HepG2 (cell line): Measurements from ENCODE around the gene ADPRM. TPM values are rescaled to one million over a fixed set of nuclear protein-coding genes. Genes with fewer than 3 reads are reported as not detected.
A peak's percentile ranks its signal among the peaks of the same experiment; 100 is the strongest.

Experiments used
- ATF2 ChIP-seq: sonication (generic); formaldehyde crosslinking; IDR thresholded peaks from 2 replicates; pipeline ENCODE4 v1.4.0; 2020; ENCODE audit warnings: missing genetic modification reagents
- CHCHD3 ChIP-seq: sonication (generic); formaldehyde crosslinking; IDR thresholded peaks from 2 replicates; pipeline ENCODE4 v1.8.0; 2022; ENCODE audit warnings: mild to moderate bottlenecking, missing genetic modification reagents, moderate library complexity
- ELK4 ChIP-seq: sonication (generic); formaldehyde crosslinking; IDR thresholded peaks from 2 replicates; pipeline ENCODE4 v1.9.0; 2021; ENCODE audit warnings: missing genetic modification reagents, borderline replicate concordance
- HDAC1 ChIP-seq: sonication (generic); formaldehyde crosslinking; IDR thresholded peaks from 2 replicates; pipeline ENCODE4 v1.5.1; 2020; ENCODE audit warnings: mild to moderate bottlenecking, missing genetic modification reagents
- MIER3 ChIP-seq: IDR thresholded peaks from 2 replicates; pipeline ENCODE4 v1.6.1; 2016; ENCODE audit warnings: missing compliant biosample characterization, borderline replicate concordance
- MTA1 ChIP-seq: sonication (generic); formaldehyde crosslinking; IDR thresholded peaks from 2 replicates; pipeline ENCODE4 v1.4.0; 2020; ENCODE audit warnings: missing genetic modification reagents, mild to moderate bottlenecking, borderline replicate concordance
- MXD4 ChIP-seq: IDR thresholded peaks from 2 replicates; pipeline ENCODE4 v1.6.1; 2016; ENCODE audit warnings: mild to moderate bottlenecking, missing biosample characterization, missing genetic modification reagents
- POLR2G ChIP-seq: fragments of 200-400 bp; formaldehyde crosslinking; IDR thresholded peaks from 2 replicates; pipeline ENCODE4 v1.6.1; 2018; ENCODE audit warnings: mild to moderate bottlenecking, low read depth, low read length, moderate library complexity
- TARDBP ChIP-seq: sonication (generic); formaldehyde crosslinking; IDR thresholded peaks from 2 replicates; pipeline ENCODE4 v1.8.0; 2022; ENCODE audit warnings: mild to moderate bottlenecking, missing genetic modification reagents
- TBP ChIP-seq: sonication (generic); formaldehyde crosslinking; IDR thresholded peaks from 2 replicates; pipeline ENCODE4 v1.5.0; 2020; ENCODE audit warnings: missing genetic modification reagents
- YY1 ChIP-seq: IDR thresholded peaks from 2 replicates; pipeline ENCODE4 v1.6.1; 2011; ENCODE audit warnings: low read length, low read depth, moderate library complexity, mild to moderate bottlenecking; ENCODE audit not compliant: insufficient read depth, insufficient replicate concordance
- ZNF496 ChIP-seq: sonication (generic); formaldehyde crosslinking; IDR thresholded peaks from 2 replicates; pipeline ENCODE4 v1.8.1; 2023; ENCODE audit warnings: mild to moderate bottlenecking, moderate library complexity, missing genetic modification reagents; ENCODE audit not compliant: insufficient replicate concordance
- ZNF510 ChIP-seq: sonication (generic); formaldehyde crosslinking; IDR thresholded peaks from 2 replicates; pipeline ENCODE4 v1.4.0; 2020; ENCODE audit warnings: low read depth, mild to moderate bottlenecking, missing genetic modification reagents
- ZNF652 ChIP-seq: IDR thresholded peaks from 2 replicates; pipeline ENCODE4 v1.6.1; 2016; ENCODE audit warnings: low read depth, borderline replicate concordance
- ZNF720 ChIP-seq: sonication (generic); formaldehyde crosslinking; IDR thresholded peaks from 2 replicates; pipeline ENCODE4 v1.4.0; 2020; ENCODE audit warnings: missing genetic modification reagents
- polyA plus RNA-seq, 8 experiments: library from polyadenylated mRNA; depleted of rRNA in 3 of 8; stranded (reverse) in 7 of 8; unstranded in 1 of 8; fragments of >200 nt; fragmentation: Illumina TruSeq in 4 of 8; extraction: Trizol in 4 of 8; gene quantifications; 2 replicates each; pipeline versions ENCODE4 v1.2.1 to v1.2.3, GENCODE V29; 2011 to 2016; ENCODE audit warnings: low read depth in 4 of 8, missing spikeins in 1 of 8, mixed read lengths in 1 of 8; ENCODE audit not compliant: insufficient read depth in 1 of 8
- total RNA-seq, 5 experiments: library from RNA; depleted of rRNA; stranded (reverse); fragments of >200 nt; fragmentation: Illumina TruSeq; extraction: Trizol; gene quantifications; 2 replicates each; pipeline ENCODE4 v1.2.3, GENCODE V29; 2016; ENCODE audit warnings: low read depth in 1 of 5
- TF ChIP-seq, protein P1 (sequence below): sonication (generic); formaldehyde crosslinking; IDR thresholded peaks from 2 replicates; pipeline ENCODE4 v1.4.0; 2020; ENCODE audit warnings: missing genetic modification reagents, borderline replicate concordance
- TF ChIP-seq, protein P2 (sequence below): sonication (generic); formaldehyde crosslinking; IDR thresholded peaks from 2 replicates; pipeline ENCODE4 v1.5.1; 2020; ENCODE audit warnings: missing genetic modification reagents, mild to moderate bottlenecking, borderline replicate concordance
- TF ChIP-seq, protein P3 (sequence below): sonication (generic); formaldehyde crosslinking; IDR thresholded peaks from 2 replicates; pipeline ENCODE4 v1.8.1; 2023; ENCODE audit warnings: mild to moderate bottlenecking, missing genetic modification reagents

The ADPRM gene
- total and polyA plus RNA-seq, 2 of the 13 experiments (the other 11 are each of a cell fraction or from before 2014, with no cell fraction given) = 5.6 to 10.8 TPM

- TF ChIP-seq ATF2 (peak; percentile 86), ZNF720 (no peak), ELK4 (peak; percentile 76; the same call in 1 of the 2 replicates), YY1 (peak; percentile 80), MTA1 (CRISPR knock-in tag) (peak; percentile 85; the same call in 1 of the 2 replicates), MXD4 (CRISPR knock-in tag) (peak; percentile 81), ZNF496 (CRISPR knock-in tag) (no peak), HDAC1 (CRISPR knock-in tag) (peak; percentile 95), ZNF652 (CRISPR knock-in tag) (no peak), ZNF510 (CRISPR knock-in tag) (0 out of 2 replicates have a peak, but pooled peaks have one; percentile 41), CHCHD3 (CRISPR knock-in tag) (no peak), MIER3 (CRISPR knock-in tag) (peak; percentile 44; the same call in 1 of the 2 replicates), TARDBP (CRISPR knock-in tag) (peak; percentile 93), TBP (CRISPR knock-in tag) (0 out of 2 replicates have a peak, but pooled peaks have one; percentile 74), POLR2G (peak; percentile 96)
- TF ChIP-seq, protein P1, sequence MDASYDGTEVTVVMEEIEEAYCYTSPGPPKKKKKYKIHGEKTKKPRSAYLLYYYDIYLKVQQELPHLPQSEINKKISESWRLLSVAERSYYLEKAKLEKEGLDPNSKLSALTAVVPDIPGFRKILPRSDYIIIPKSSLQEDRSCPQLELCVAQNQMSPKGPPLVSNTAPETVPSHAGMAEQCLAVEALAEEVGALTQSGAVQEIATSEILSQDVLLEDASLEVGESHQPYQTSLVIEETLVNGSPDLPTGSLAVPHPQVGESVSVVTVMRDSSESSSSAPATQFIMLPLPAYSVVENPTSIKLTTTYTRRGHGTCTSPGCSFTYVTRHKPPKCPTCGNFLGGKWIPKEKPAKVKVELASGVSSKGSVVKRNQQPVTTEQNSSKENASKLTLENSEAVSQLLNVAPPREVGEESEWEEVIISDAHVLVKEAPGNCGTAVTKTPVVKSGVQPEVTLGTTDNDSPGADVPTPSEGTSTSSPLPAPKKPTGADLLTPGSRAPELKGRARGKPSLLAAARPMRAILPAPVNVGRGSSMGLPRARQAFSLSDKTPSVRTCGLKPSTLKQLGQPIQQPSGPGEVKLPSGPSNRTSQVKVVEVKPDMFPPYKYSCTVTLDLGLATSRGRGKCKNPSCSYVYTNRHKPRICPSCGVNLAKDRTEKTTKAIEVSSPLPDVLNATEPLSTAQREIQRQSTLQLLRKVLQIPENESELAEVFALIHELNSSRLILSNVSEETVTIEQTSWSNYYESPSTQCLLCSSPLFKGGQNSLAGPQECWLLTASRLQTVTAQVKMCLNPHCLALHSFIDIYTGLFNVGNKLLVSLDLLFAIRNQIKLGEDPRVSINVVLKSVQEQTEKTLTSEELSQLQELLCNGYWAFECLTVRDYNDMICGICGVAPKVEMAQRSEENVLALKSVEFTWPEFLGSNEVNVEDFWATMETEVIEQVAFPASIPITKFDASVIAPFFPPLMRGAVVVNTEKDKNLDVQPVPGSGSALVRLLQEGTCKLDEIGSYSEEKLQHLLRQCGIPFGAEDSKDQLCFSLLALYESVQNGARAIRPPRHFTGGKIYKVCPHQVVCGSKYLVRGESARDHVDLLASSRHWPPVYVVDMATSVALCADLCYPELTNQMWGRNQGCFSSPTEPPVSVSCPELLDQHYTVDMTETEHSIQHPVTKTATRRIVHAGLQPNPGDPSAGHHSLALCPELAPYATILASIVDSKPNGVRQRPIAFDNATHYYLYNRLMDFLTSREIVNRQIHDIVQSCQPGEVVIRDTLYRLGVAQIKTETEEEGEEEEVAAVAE = peak; percentile 46; the same call in 1 of the 2 replicates
- TF ChIP-seq, protein P2, sequence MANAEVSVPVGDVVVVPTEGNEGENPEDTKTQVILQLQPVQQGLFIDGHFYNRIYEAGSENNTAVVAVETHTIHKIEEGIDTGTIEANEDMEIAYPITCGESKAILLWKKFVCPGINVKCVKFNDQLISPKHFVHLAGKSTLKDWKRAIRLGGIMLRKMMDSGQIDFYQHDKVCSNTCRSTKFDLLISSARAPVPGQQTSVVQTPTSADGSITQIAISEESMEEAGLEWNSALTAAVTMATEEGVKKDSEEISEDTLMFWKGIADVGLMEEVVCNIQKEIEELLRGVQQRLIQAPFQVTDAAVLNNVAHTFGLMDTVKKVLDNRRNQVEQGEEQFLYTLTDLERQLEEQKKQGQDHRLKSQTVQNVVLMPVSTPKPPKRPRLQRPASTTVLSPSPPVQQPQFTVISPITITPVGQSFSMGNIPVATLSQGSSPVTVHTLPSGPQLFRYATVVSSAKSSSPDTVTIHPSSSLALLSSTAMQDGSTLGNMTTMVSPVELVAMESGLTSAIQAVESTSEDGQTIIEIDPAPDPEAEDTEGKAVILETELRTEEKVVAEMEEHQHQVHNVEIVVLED (CRISPR knock-in tag) = peak; percentile 70; the same call in 1 of the 2 replicates
- TF ChIP-seq, protein P3, sequence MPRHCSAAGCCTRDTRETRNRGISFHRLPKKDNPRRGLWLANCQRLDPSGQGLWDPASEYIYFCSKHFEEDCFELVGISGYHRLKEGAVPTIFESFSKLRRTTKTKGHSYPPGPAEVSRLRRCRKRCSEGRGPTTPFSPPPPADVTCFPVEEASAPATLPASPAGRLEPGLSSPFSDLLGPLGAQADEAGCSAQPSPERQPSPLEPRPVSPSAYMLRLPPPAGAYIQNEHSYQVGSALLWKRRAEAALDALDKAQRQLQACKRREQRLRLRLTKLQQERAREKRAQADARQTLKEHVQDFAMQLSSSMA (CRISPR knock-in tag) = peak; percentile 94
Observed at GRCh38 chr17:10697092-10698081, at the start of gene ADPRM, which contains the start of gene SCO1 (continued).
